Adrenal gland (tissue), 19 donors: ENCODE data around the gene E2F8. TPM values are rescaled to one million over a fixed set of nuclear protein-coding genes. Genes with fewer than 3 reads are reported as not detected.

Experiments
- DNase-seq, 7 donors: peaks; one replicate each; pipeline ENCODE4 v3.0.0-alpha.2; 2019 to 2020
- H3K27ac ChIP-seq, 5 donors: fragments of 200-600 bp; sonication (generic) in 4 of 5; 1 replicate in 3 of 5; 2 replicates in 2 of 5; pipeline versions ENCODE4 v1.5.1 to v1.8.0; 2016 to 2020; ENCODE audit warnings: mild to moderate bottlenecking in 1 of 5
- H3K27me3 ChIP-seq: fragments of 200-600 bp; 2 replicates; pipeline ENCODE4 v1.8.0; 2021
- H3K36me3 ChIP-seq, 2 donors: fragments of 200-600 bp; replicated peaks in 1 of 2; 1 replicate in 1 of 2; 2 replicates in 1 of 2; pipeline versions ENCODE4 v1.5.1 to v1.8.0; 2018 to 2022
- H3K4me1 ChIP-seq, 2 donors: fragments of 200-600 bp; replicated peaks in 1 of 2; 1 replicate in 1 of 2; 2 replicates in 1 of 2; pipeline versions ENCODE4 v1.5.1 to v1.8.0; 2018 to 2021
- H3K4me3 ChIP-seq, 4 donors: fragments of 200-600 bp; sonication (generic) in 3 of 4; one replicate each; pipeline ENCODE4 v1.5.1; 2016 to 2018
- H3K9me3 ChIP-seq, 3 donors: fragments of 200-600 bp; sonication (generic) in 1 of 3; replicated peaks in 1 of 3; 1 replicate in 2 of 3; 2 replicates in 1 of 3; pipeline versions ENCODE4 v1.5.1 to v1.8.0; 2016 to 2021
- CTCF ChIP-seq, 6 experiments: fragments of 450-650 bp in 4 of 6; fragments of 200-600 bp in 2 of 6; sonication (generic) in 1 of 6; IDR thresholded peaks; 1 replicate in 5 of 6; 2 replicates in 1 of 6; pipeline versions ENCODE4 v1.5.1 to v1.8.0; 2016 to 2021; ENCODE audit warnings: antibody characterized with exemption in 6 of 6, mild to moderate bottlenecking in 2 of 6, moderate library complexity in 1 of 6
- POLR2A ChIP-seq, 2 donors: fragments of 450-650 bp; IDR thresholded peaks; one replicate each; pipeline ENCODE4 v1.6.1; 2017; ENCODE audit warnings: antibody characterized with exemption in 2 of 2, mild to moderate bottlenecking in 2 of 2, moderate library complexity in 1 of 2
- WGBS, 4 donors: extraction: QIAGEN DNeasy Blood & Tissue Kit in 2 of 4; methylation state at CpG; one replicate each; pipeline versions ENCODE4 v1.1.5 to v1.1.7; 2013 to 2017; 5-methylcytosine and 5-hydroxymethylcytosine counted together
- intact Hi-C, 2 donors: fragments of 100-400 bp; cut with DNase I; formaldehyde crosslinking; loops; one replicate each; pipeline versions ENCODE4 v1.14.1 to v1.15.0; 2022 to 2023
- long read RNA-seq, 10 donors: library from polyadenylated mRNA in 3 of 10; unstranded in 2 of 10; stranded (forward) in 1 of 10; transcript quantifications; one replicate each; pipeline ENCODE4 v2.0.0 and lab custom pipeline, GENCODE V29; 2021 to 2026
- polyA plus RNA-seq, 3 donors: library from polyadenylated mRNA; stranded (reverse); fragments of 200-250 nt in 2 of 3; fragments of 350-450 nt in 1 of 3; fragmentation: Illumina TruSeq in 1 of 3; extraction: RNeasy Lipid Tissue Mini Kit (QIAGEN cat#74804) in 1 of 3; gene quantifications; one replicate each; pipeline ENCODE4 v1.2.3, GENCODE V29; 2013 to 2014
- total RNA-seq, 9 donors: library from RNA; depleted of rRNA in 4 of 9; stranded (reverse); fragments of >200 nt in 4 of 9; fragments of 120-200 nt in 1 of 9; fragmentation: NEBNext Ultra II Directional in 1 of 9; extraction: Animal tissue kit (Norgen Biotek cat#: 25700) in 1 of 9; gene quantifications; one replicate each; pipeline versions ENCODE4 v1.1.0 to v1.2.4, GENCODE V29; 2013 to 2023
- donor health status: healthy with polysubstance abuse.
- donor health status: Bipolar disorder and iron deficiency.
- donor health status: DM: yes; HTN: yes; CAD: no.
- donor health status: DM: no; HTN: no; CAD: no.
- donor health status: DM: no; HTN: no; CAD: no.
- donor health status: DM: yes; HTN: yes; CAD: no.

E2F8 gene
- 1 to 10 TPM in 1 of 9 donors, under 1 TPM in 7, not detected in 1; 0.23 to 4.4 (median 0.47) TPM for total RNA-seq
- under 1 TPM in 2 of 3 donors, not detected in 1; 0.07 to 0.55 TPM for polyA plus RNA-seq
- long read RNA-seq, donor 1, partial matches to known transcripts = 0 of 2 reads
- long read RNA-seq, donor 1, other reads (novel, unspliced or antisense) = 0 of 2 reads
- long read RNA-seq, donor 2, partial matches to known transcripts = 0 of 1 reads
- long read RNA-seq, donor 2, other reads (novel, unspliced or antisense) = 0 of 1 reads
- long read RNA-seq, donor 3 = 0 reads
- long read RNA-seq, donor 4 = 0 reads
- long read RNA-seq, donor 5 = 0 reads
- long read RNA-seq, donor 6 = 0 reads
- long read RNA-seq, donor 7 = 0 reads
- long read RNA-seq, donor 8 = 0 reads
- long read RNA-seq, donor 9 = 0 reads
- long read RNA-seq, donor 10 = 0 reads

GRCh38 chr11:19240420-19241259 lies at the start of gene E2F8:
TSS of gene E2F8 (minus strand) at chr11:19240945. CDS start at chr11:19240121, 824 bp downstream.
- TF ChIP-seq CTCF (IDR thresholded peaks at IDR 0.05) = no peak
- no peak for TF ChIP-seq POLR2A (IDR thresholded peaks at IDR 0.05)
- DNase-seq = peak; percentile 89 to 96 (median 95)
- Histone ChIP-seq H3K36me3 (no peaks in the 10 kb centered on the region), H3K27me3 (peaks cover 30% of the 10 kb centered on the region), H3K27ac (no peak within 1 kb of the TSS), H3K4me3 (peak within 1 kb of the TSS in 2 of 4 donors; percentile 41 to 69), H3K9me3 (no peaks in the 10 kb centered on the region), H3K4me1 (peaks cover 9 to 24% of the 10 kb centered on the region in 2 donors)
- intact Hi-C loops = loop anchor here in 1 of 2 donors (10.0 kb wide), 1 partner anchor 166 kb away; no protein-coding TSS in a partner anchor
- 0 to 2% (median 1%) methylated on average over 20 to 59 of the region's 59 CpGs for WGBS, 4 donors

DNA sequence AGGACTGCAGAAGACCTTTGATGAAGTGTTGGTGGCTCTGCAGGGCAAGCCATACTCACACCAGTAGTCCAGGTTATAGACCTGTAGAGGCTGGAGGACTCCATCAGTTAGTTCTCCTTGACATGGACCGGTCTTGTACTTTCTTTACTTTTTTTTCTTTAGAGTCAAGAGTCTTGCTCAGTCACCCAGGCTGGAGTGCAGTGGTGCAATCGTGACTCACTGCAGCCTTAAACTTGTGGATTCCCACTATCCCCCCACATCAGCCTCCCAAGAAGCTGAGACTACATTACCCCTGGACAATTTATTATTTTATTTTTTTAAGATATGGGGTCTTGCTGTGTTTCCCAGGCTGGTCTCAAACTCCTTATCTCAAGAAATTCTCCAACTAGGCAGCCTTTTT lies 49.6 kb upstream of the E2F8 start:
- no peak overlapping the region for H3K4me3 ChIP-seq
- WGBS, 4 donors = 70 to 93% (median 88%) methylated on average over 2 of the region's 2 CpGs

GRCh38 chr11:19288256-19288655 lies 47.5 kb upstream of the E2F8 start:
- no peak overlapping the region for H3K27ac ChIP-seq
- TF ChIP-seq POLR2A (IDR thresholded peaks at IDR 0.05) = no peak
- TF ChIP-seq CTCF (IDR thresholded peaks at IDR 0.05) = no peak
- H3K4me1 ChIP-seq = no peaks in the 10 kb centered on the region
- 63 to 72% (median 70%) methylated on average over 3 of the region's 3 CpGs for WGBS, 4 donors
- intact Hi-C loops = no loop called here
- no peak overlapping the region for H3K4me3 ChIP-seq
- no peaks in the 10 kb centered on the region for H3K36me3 ChIP-seq
- H3K9me3 ChIP-seq = no peaks in the 10 kb centered on the region
- DNase-seq = no peak
- H3K27me3 ChIP-seq = no peaks in the 10 kb centered on the region

More for the DNA sequence above, 49.6 kb upstream of the E2F8 start:
- DNase-seq = no peak
- Histone ChIP-seq H3K27ac (no peak overlapping the region), H3K9me3 (no peaks in the 10 kb centered on the region), H3K27me3 (no peaks in the 10 kb centered on the region), H3K36me3 (no peaks in the 10 kb centered on the region), H3K4me1 (no peaks in the 10 kb centered on the region)
- intact Hi-C loops = no loop called here
- TF ChIP-seq POLR2A (IDR thresholded peaks at IDR 0.05) (no peak), CTCF (IDR thresholded peaks at IDR 0.05) (no peak)

DNA sequence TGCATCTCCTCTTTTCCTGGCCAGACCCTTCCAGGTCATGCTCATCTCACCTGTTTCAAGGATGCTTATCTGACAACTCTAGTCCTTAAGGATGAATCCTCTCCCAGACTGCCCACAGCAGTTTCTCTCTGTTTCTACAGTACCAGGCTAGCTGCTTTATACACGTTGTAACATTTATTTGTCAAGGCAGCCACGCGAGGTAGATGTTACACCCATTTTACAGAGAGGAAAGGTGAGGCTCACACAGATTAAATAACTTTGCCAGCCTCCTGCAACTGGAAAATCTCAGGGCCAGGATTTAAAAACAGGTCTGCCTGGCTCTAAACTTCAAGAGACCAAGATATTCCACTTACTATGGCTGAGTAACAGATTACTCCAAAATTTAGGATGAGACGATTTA lies 45.7 kb upstream of the E2F8 start:
- no peak for TF ChIP-seq POLR2A (IDR thresholded peaks at IDR 0.05)
- no peak for TF ChIP-seq CTCF (IDR thresholded peaks at IDR 0.05)
- no peak overlapping the region for H3K27ac ChIP-seq
- DNase-seq = no peak
- no peaks in the 10 kb centered on the region for H3K4me1 ChIP-seq
- no peaks in the 10 kb centered on the region for H3K9me3 ChIP-seq
- H3K36me3 ChIP-seq = no peaks in the 10 kb centered on the region
- 78 to 90% (median 85%) methylated on average over 4 of the region's 4 CpGs for WGBS, 4 donors
- no peaks in the 10 kb centered on the region for H3K27me3 ChIP-seq
- H3K4me3 ChIP-seq = no peak overlapping the region
- intact Hi-C loops = no loop called here
